PC-3 (cell line): ENCODE measurements around the gene DNMT3L. TPM values are rescaled to one million over a fixed set of nuclear protein-coding genes. Genes with fewer than 3 reads are reported as not detected.

Experiments
- ATAC-seq: fragments of 200-7000 bp; cut with Tn5 transposase; 2 replicates; pipeline ENCODE4 v1.9.1; 2020; ENCODE audit warnings: mild to moderate bottlenecking, moderate library complexity
- BruUV-seq: library from RNA; stranded (reverse); fragments of 400-500 nt; replicated peaks from 2 replicates; lab custom pipeline; 2021; lab: Mats Ljungman, UMichigan
- CTCF ChIA-PET: fragments of 300-600 bp; sonication (Branson Sonifier 250); formaldehyde crosslinking; loops from one replicate; lab custom pipeline; 2022; ENCODE audit warnings: antibody characterized with exemption; lab: Charles Lee
- POLR2A ChIA-PET: fragments of 300-600 bp; sonication (Branson Sonifier 250); formaldehyde crosslinking; loops from one replicate; lab custom pipeline; 2022; ENCODE audit warnings: antibody characterized with exemption; ENCODE audit not compliant: unreplicated experiment; lab: Charles Lee
- DNase-seq: peaks from one replicate; pipeline ENCODE4 v3.0.0-alpha.2; 2015
- H2AFZ ChIP-seq: fragments of 300-600 bp; sonication (generic); 2 replicates; pipeline ENCODE4 v1.6.0; 2016; ENCODE audit warnings: antibody characterized with exemption, low read length
- H3F3A ChIP-seq: fragments of 300-600 bp; sonication (generic); one replicate; pipeline ENCODE4 v1.6.0; 2017; ENCODE audit warnings: antibody characterized with exemption, low read length, control low read depth, mild to moderate bottlenecking; ENCODE audit not compliant: unreplicated experiment
- H3K27ac ChIP-seq: fragments of 300-600 bp; sonication (generic); 2 replicates; pipeline ENCODE4 v1.5.1; 2016; ENCODE audit warnings: mild to moderate bottlenecking, low read length
- H3K27me3 ChIP-seq: fragments of 300-600 bp; sonication (generic); 2 replicates; pipeline ENCODE4 v1.6.1; 2016; ENCODE audit warnings: low read length, mixed read lengths
- H3K36me3 ChIP-seq: fragments of 300-600 bp; sonication (generic); 2 replicates; pipeline ENCODE4 v1.6.1; 2016; ENCODE audit warnings: low read depth, mixed run types, low read length, mixed read lengths
- H3K4me1 ChIP-seq: fragments of 300-600 bp; sonication (generic); 2 replicates; pipeline ENCODE4 v1.5.1; 2016; ENCODE audit warnings: low read length; ENCODE audit not compliant: insufficient read depth
- H3K4me2 ChIP-seq: fragments of 300-600 bp; sonication (generic); 2 replicates; pipeline ENCODE4 v1.6.0; 2016; ENCODE audit warnings: low read length
- H3K4me3 ChIP-seq: fragments of 300-600 bp; sonication (generic); 2 replicates; pipeline ENCODE4 v1.5.1; 2016; ENCODE audit warnings: mild to moderate bottlenecking, low read length, mixed read lengths
- H3K79me2 ChIP-seq: fragments of 300-600 bp; sonication (generic); 2 replicates; pipeline ENCODE4 v1.6.1; 2017; ENCODE audit warnings: low read length, mixed read lengths
- H3K9ac ChIP-seq: fragments of 300-600 bp; sonication (generic); 2 replicates; pipeline ENCODE4 v1.6.0; 2016; ENCODE audit warnings: mild to moderate bottlenecking, low read length
- H3K9me2 ChIP-seq: fragments of 300-600 bp; sonication (generic); replicated peaks from 2 replicates; pipeline ENCODE4 v1.6.1; 2016; ENCODE audit warnings: mixed run types, low read length, mixed read lengths
- H3K9me3 ChIP-seq: fragments of 300-600 bp; sonication (generic); 2 replicates; pipeline ENCODE4 v1.6.1; 2016; ENCODE audit warnings: low read length, mixed read lengths
- H4K20me1 ChIP-seq: fragments of 300-600 bp; sonication (generic); 2 replicates; pipeline ENCODE4 v1.6.1; 2016; ENCODE audit warnings: low read length, mixed read lengths
- EZH2 ChIP-seq: fragments of 300-600 bp; sonication (generic); IDR thresholded peaks from one replicate; pipeline ENCODE4 v1.6.1; 2017; ENCODE audit warnings: antibody characterized with exemption, mild to moderate bottlenecking, low read length; ENCODE audit not compliant: unreplicated experiment
- EZH2phosphoT487 ChIP-seq: fragments of 300-600 bp; sonication (generic); IDR thresholded peaks from 2 replicates; pipeline ENCODE4 v1.6.1; 2018; ENCODE audit warnings: mild to moderate bottlenecking, antibody characterized with exemption, low read length, borderline replicate concordance
- intact Hi-C: fragments of 100-400 bp; cut with micrococcal nuclease; formaldehyde crosslinking; loops from 2 replicates; pipeline ENCODE4 v1.9.0; 2023
- total RNA-seq: library from RNA; depleted of rRNA; stranded (reverse); fragments of >200 nt; gene quantifications from 2 replicates; pipeline ENCODE4 v1.2.3, GENCODE V29; 2014
- TF ChIP-seq, protein P1 (sequence below): fragments of 300-600 bp; sonication (generic); conservative IDR thresholded peaks from 2 replicates; pipeline ENCODE4 v1.5.1; 2017; ENCODE audit warnings: antibody characterized with exemption, low read depth, mild to moderate bottlenecking, low read length

DNMT3L gene
- total RNA-seq, 1 experiment from 2014 or later, result not detected

DNA sequence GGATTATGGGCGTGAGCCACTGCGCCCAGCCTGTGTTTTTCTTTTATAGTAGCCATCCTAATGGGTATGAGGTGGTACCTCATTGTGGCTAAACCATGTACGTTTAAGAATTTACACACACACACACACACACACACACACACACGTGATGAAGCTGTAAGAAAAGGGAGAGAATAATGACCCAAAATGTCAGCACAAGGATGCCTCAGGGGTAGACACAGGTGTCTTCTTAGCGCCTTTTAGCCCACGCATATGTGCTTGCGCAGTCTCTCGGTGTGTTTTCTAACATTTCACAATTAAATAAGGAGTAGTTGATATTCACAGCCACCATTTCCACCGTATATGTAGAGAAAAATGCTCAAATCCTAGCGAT, 37.4 kb upstream of the DNMT3L start:
- Histone ChIP-seq H3K4me3 (peak overlapping the region; percentile 85), H2AFZ (peak overlapping the region; percentile 77), H4K20me1 (peaks cover 29% of the 10 kb centered on the region), H3K79me2 (peaks cover 37% of the 10 kb centered on the region), H3K9me2 (no peaks in the 10 kb centered on the region), H3K9ac (peak overlapping the region; percentile 84), H3K27ac (peak overlapping the region; percentile 46), H3K36me3 (no peaks in the 10 kb centered on the region), H3F3A (no peaks in the 10 kb centered on the region), H3K4me1 (peaks cover 36% of the 10 kb centered on the region), H3K4me2 (peak overlapping the region; percentile 94), H3K9me3 (no peaks in the 10 kb centered on the region), H3K27me3 (no peaks in the 10 kb centered on the region)
- no TSS peak for BruUV-seq
- intact Hi-C loops, result no loop called here
- POLR2A ChIA-PET, result no interaction called here
- DNase-seq, result peak; percentile 13
- CTCF ChIA-PET, result no interaction called here
- TF ChIP-seq EZH2phosphoT487 (no peak), EZH2 (no peak)
- TF ChIP-seq, protein P1, sequence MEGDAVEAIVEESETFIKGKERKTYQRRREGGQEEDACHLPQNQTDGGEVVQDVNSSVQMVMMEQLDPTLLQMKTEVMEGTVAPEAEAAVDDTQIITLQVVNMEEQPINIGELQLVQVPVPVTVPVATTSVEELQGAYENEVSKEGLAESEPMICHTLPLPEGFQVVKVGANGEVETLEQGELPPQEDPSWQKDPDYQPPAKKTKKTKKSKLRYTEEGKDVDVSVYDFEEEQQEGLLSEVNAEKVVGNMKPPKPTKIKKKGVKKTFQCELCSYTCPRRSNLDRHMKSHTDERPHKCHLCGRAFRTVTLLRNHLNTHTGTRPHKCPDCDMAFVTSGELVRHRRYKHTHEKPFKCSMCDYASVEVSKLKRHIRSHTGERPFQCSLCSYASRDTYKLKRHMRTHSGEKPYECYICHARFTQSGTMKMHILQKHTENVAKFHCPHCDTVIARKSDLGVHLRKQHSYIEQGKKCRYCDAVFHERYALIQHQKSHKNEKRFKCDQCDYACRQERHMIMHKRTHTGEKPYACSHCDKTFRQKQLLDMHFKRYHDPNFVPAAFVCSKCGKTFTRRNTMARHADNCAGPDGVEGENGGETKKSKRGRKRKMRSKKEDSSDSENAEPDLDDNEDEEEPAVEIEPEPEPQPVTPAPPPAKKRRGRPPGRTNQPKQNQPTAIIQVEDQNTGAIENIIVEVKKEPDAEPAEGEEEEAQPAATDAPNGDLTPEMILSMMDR, result no peak
- ATAC-seq, result no peak

DNA sequence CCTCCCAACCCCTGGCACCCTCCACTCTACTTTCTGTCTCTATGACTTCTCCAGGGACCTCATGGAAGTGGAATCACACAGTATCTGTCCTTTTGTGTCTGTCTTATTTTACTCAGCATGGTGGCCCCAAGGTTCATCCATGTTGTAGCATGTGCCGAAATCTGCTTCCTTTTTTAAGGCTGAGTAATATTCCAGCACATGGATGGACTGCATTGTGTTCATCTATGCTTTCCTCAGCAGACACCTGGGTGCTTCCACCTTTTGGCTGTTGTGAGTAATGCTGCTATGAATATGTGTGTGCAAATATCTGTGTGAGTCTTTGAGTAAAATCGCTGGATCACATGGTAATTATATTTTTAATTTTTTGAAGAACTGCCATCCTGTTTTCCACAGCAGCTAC, 36.6 kb upstream of the DNMT3L start:
- H2AFZ ChIP-seq, result no peak overlapping the region
- intact Hi-C loops, result no loop called here
- no peaks in the 10 kb centered on the region for H3K9me2 ChIP-seq
- DNase-seq (peak; percentile 45), ATAC-seq (no peak)
- H3K27ac ChIP-seq, result peak overlapping the region; percentile 28
- no peak overlapping the region for H3K4me3 ChIP-seq
- TF ChIP-seq EZH2phosphoT487 (no peak), EZH2 (no peak)
- TF ChIP-seq, protein P1, result peak; percentile 50
- no peaks in the 10 kb centered on the region for H3F3A ChIP-seq
- no peaks in the 10 kb centered on the region for H3K36me3 ChIP-seq
- H3K9me3 ChIP-seq, result no peaks in the 10 kb centered on the region
- H3K9ac ChIP-seq, result no peak overlapping the region
- no TSS peak for BruUV-seq
- peaks cover 29% of the 10 kb centered on the region for H3K79me2 ChIP-seq
- H3K4me1 ChIP-seq, result peaks cover 36% of the 10 kb centered on the region
- CTCF ChIA-PET, result interaction anchor here (0.6 kb wide), 1 partner anchor 28 kb away, joined by 8 read pairs; no protein-coding TSS in a partner anchor
- peaks cover 23% of the 10 kb centered on the region; the same call in 1 of the 2 replicates for H4K20me1 ChIP-seq
- POLR2A ChIA-PET, result no interaction called here
- H3K27me3 ChIP-seq, result no peaks in the 10 kb centered on the region
- H3K4me2 ChIP-seq, result peak overlapping the region; percentile 56

DNA sequence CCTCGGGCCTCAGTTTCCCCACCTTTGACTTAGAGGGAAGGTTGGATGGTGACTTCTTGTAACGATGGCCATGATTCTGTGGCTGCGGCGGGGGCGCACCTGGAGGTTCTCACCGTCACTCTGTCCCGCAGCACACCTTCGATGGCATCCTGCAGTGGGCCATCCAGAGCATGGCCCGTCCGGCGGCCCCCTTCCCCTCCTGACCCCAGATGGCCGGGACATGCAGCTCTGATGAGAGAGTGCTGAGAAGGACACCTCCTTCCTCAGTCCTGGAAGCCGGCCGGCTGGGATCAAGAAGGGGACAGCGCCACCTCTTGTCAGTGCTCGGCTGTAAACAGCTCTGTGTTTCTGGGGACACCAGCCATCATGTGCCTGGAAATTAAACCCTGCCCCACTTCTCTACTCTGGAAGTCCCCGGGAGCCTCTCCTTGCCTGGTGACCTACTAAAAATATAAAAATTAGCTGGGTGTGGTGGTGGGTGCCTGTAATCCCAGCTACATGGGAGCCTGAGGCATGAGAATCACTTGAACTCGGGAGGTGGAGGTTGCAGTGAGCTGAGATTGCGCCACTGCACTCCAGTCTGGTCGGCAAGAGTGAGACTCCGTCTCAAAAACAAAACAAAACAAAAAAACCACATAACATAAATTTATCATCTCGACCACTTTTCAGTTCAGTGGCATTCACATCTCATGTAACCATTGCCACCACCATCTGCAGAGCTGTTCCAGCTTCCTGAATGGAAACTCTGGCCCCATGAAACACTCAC, 36.0 kb upstream of the DNMT3L start:
- DNase-seq (peak; percentile 91), ATAC-seq (peak; percentile 54)
- H3K9me2 ChIP-seq, result no peaks in the 10 kb centered on the region
- peaks cover 22% of the 10 kb centered on the region; the same call in 1 of the 2 replicates for H4K20me1 ChIP-seq
- peaks cover 25% of the 10 kb centered on the region for H3K79me2 ChIP-seq
- H3K36me3 ChIP-seq, result no peaks in the 10 kb centered on the region
- no peak for TF ChIP-seq EZH2
- TF ChIP-seq, protein P1, result peak; percentile 86
- intact Hi-C loops, result no loop called here
- H3K4me3 ChIP-seq, result no peak overlapping the region
- H3K9me3 ChIP-seq, result no peaks in the 10 kb centered on the region
- H3F3A ChIP-seq, result no peaks in the 10 kb centered on the region
- H3K27me3 ChIP-seq, result no peaks in the 10 kb centered on the region
- no TSS peak for BruUV-seq
- POLR2A ChIA-PET, result no interaction called here
- CTCF ChIA-PET, result interaction anchor here (0.5 to 0.7 kb wide), 3 partner anchors 28 to 44 kb away, joined by 3 to 16 read pairs (median 8); no protein-coding TSS in a partner anchor
- no peak overlapping the region for H3K9ac ChIP-seq
- H3K27ac ChIP-seq, result peak overlapping the region; percentile 28
- H3K4me2 ChIP-seq, result peak overlapping the region; percentile 56
- H3K4me1 ChIP-seq, result peaks cover 34% of the 10 kb centered on the region
- peak overlapping the region; percentile 46 for H2AFZ ChIP-seq
